ENCODE data around the gene SLC17A2. TPM values are rescaled to one million over a fixed set of nuclear protein-coding genes. Genes with fewer than 3 reads are reported as not detected.

Gene SLC17A2
- total RNA-seq, 1 experiment from 2014 or later = not detected

GRCh38 chr6:25919657-25920056, 10.8 kb downstream of the SLC17A2 start:
- DNase-seq (ENCODE audit: low read depth) = no peak

- no peak for DNase-seq (ENCODE audit: low read depth)
These were observed 12.3 kb downstream of the SLC17A2 start for GRCh38 chr6:25918083-25918683.

GRCh38 chr6:25916789-25917490, 13.6 kb downstream of the SLC17A2 start:
- no peak for DNase-seq (ENCODE audit: low read depth)

GRCh38 chr6:25916330-25916729, 14.2 kb downstream of the SLC17A2 start:
- no peak for DNase-seq (ENCODE audit: low read depth)

GRCh38 chr6:25913741-25914140, 16.8 kb downstream of the SLC17A2 start:
- DNase-seq (ENCODE audit: low read depth) = no peak

DNA sequence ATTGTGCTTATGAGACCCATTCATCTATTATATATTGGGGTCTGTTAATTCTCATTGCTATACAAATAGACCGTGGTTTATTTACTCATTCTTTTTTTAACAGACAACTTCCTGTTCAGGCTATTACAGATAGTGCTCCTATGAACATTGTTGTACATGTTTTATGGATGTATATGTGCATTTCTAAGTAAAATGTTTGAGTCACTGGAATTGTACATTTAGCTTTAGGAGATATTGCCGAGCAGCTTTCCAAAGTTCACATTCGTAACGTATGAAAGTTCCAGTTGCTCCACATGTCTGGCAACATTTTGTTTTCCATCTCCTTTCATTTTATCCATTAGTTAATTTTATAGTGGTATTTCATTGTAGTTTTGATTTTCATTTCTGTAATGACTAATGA, 19.1 kb downstream of the SLC17A2 start:
- DNase-seq (ENCODE audit: low read depth) = no peak

- DNase-seq (ENCODE audit: low read depth) = no peak
These were observed 22.9 kb downstream of the SLC17A2 start for GRCh38 chr6:25907475-25908014.

DNA sequence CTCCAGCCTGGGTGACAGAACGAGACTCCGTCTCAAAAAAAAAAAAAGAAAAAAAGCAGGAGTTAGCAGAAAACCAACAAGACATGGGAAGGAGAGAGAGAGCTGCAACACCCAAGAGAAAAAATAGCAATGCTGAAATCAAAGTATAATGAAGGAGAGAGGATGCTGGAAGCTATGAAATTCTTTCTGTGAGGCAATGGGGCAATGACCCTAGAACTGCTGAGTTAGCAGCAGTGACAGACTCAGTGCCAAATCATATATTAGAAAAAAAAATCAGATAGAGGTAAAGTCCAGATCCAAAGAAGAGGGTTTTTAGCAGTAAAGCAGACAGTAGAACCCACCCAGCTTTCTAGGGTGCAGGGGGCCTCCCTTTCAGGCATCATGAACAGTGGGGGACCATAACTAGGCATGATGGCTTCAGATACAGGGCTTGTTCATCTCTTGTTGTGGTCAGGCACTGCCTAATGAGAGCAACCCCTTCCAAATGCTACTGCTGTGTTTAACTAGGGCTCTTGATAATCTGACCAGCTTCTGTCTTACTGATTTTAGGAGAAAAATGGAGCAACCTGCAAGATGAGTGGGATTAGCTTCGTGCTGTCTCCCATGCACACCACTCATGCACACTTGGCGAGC, 26.9 kb downstream of the SLC17A2 start:
- DNase-seq (ENCODE audit: low read depth) = no peak

DNA sequence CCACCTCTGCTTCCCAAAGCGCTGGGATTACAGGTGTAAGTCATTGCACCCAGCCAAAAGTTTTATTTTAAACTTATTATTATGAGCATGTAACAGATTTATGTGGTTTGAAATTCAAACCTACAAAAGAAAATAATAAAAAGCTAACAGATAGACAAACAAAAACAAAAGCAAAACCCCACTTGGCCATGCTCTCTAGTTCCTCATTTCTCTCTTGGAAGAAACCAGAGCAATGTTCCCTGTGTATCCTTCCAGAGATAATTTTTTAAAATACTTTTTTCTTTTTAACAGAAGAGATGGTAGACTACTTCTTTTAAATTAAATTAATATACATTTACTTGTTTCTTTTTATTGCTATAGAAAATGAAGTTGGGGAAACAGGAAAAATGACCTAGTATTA, 28.4 kb downstream of the SLC17A2 start:
- no peak for DNase-seq (ENCODE audit: low read depth)

- DNase-seq (ENCODE audit: low read depth) = no peak
These were observed 29.6 kb downstream of the SLC17A2 start for GRCh38 chr6:25900843-25901242.

DNA sequence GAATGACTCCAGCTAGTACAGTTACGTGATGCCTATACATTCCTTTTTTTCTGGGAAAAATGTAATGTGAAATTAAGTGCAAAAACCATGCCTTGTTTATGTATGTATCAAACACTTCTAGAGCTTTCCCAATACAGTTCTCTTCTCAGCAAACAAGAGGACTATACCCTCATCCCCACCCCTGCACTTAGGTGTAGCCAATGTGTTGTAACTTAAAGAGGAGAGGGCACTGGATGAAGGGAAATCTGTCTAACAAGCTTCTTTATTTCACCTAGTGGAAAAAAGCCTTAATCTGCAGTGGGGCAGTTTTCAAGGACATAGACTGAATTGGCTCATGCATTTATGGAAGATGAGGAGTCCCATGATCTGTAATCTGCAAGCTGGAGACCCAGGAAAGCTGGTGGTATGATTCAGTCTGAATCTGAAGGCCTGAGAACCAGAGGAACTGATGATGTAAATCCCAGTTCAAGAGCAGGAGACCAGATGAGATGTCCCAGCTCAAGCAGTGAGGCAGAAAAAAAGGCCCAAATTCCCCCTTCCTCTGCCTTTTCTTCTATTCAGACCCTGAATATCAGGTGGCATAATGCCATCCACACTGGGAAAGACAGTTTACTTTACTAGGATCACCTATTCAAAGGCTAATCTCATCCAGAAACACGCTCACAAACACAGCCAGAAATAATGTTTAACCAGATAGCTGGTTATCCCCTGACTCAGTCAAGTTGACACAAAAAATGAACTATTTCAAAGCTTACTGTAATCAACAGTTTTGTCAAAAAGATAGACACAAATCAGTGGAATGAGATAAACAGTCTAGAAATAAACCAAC, 30.7 kb downstream of the SLC17A2 start:
- no peak for DNase-seq (ENCODE audit: low read depth)

- no peak for DNase-seq (ENCODE audit: low read depth)
These were observed 31.4 kb downstream of the SLC17A2 start for GRCh38 chr6:25899123-25899522.

DNA sequence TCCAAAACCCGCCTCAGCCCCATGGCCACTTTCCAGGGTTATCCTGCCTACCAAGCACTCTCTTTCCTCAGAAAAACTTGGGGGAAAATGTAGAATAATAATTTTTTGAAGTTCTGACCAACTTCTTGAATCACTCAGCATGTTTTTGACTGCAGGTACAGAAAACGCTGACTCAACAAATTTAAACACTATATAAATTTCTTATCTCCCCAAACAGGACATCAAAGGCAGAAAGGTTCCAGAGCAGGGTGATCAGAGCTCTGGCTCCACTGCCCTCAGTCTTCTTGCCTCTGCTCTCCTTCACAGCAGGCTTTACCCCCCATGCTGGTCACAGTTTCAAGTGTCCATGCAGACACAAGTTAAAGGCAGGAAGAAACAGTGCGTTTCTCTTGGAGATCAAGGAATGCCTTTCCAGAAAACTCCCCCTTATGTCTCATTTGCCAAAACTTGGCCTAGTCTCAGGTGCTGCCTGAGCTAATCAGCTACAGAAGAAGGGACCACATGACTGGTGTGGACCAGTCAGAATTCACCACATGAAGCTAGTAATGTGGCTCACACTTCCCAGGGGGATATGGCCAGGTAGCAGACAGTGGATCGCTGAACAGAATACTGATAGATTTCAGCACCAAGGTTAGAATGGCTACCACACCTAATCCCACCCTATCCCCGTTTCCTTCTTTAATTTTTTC, 32.1 kb downstream of the SLC17A2 start:
- no peak for DNase-seq (ENCODE audit: low read depth)

DNA sequence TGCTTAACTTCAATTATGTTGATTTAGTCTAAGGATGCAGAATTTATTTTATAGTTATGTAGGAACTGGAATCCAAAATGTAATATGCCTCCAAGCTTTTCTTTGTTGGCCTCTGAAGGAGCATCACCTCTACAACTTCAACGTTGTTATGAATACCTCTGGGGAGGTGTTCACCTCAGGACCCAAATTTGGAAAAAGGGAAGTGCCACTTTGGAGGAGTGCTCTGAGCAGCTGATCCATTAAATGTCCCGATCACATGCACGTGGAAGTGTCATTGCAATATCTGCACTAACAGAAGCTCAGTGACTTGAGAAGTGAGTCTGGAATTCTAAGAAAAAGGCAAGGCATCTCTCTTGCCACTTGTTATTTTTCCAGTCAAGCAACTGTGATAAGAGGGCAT, 34.2 kb downstream of the SLC17A2 start:
- DNase-seq (ENCODE audit: low read depth) = no peak

DNA sequence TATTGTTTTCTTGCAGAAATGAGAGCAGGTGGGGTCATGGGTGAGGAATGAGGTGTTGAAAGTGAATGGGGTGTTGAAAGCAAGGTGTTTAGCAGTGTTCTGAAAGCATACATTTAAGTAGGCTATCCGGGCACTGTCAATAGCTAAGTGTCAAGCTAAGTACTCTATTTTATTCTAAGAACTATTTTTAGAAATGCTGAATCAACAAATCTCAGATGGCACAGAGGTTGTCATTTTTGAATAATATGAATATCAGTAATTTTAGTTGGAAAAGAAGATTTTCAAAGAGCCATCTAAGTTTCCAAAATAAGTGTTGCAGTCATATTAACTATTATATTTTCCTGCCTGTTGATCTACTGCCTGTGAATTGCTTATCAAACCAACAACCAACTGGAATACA, 34.7 kb downstream of the SLC17A2 start:
- no peak for DNase-seq (ENCODE audit: low read depth)

- DNase-seq (ENCODE audit: low read depth) = no peak
These were observed 36.7 kb downstream of the SLC17A2 start for GRCh38 chr6:25893778-25894177.

DNA sequence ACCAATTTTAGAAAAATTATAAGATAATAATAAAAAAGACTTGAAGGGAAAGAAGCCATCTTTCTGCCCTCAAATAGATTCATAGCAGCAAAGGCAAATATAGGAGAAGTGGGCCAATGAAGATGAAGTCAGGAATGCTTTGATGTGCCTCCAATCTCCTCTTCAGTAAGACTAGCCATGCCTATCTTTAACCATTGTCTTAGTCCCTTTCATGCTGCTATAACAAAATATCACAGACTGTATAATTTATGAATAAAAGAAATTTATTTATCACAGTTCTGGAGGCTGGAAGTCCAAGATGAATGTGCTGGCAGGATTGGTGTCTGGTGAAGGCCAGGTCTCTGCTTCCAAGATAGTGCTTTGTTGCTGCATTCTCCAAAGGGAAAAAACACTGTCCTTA, 37.6 kb downstream of the SLC17A2 start:
- DNase-seq (ENCODE audit: low read depth) = no peak

- peak; percentile 67 for DNase-seq (ENCODE audit: low read depth)
These were observed 40.3 kb downstream of the SLC17A2 start for GRCh38 chr6:25889877-25890853.

DNA sequence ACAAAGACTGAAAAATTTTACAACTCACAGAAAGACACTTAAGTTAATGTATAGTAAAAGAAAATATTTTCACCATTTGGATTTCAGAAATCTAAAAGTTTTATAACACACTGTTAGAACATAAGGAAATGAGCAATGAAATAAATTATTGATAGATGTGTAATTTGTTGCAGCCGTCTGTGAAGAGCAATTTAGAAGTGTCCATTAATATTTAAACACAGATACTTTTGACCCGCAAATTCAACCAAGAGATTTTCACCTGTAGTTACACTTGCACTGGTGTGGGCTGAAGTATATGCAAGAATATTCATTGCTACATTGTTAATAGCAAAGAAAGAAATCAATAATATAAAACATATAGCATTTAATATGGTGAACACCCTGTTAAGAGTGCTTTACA, 41.9 kb downstream of the SLC17A2 start:
- no peak for DNase-seq (ENCODE audit: low read depth)

GRCh38 chr6:25886066-25886465, 44.4 kb downstream of the SLC17A2 start:
- DNase-seq (ENCODE audit: low read depth) = no peak

All from M059J (cell line).